ENCODE measurements around the gene ACOT7.

The ACOT7 gene

DNA sequence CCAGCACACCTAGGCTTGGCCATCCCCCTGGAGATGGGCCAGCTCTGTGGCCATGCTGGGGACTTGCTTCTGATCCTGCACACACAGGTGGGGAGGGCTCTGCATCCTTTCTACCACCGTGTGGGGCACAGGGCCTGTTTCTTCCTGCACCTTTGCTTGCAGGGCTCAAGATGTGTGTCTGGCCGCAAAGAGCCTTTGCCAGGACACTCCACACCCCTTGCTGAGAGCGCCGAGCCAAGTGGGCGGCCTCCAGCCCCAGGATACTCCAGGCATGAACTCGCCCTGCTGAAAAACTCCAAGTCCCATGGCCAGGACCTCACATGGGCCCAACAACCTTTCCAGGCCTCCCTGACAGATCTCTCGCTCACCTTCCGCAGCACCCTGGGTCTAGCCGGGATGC is 121.1 kb downstream of the ACOT7 start:
- DNase-seq: no peak
- Histone ChIP-seq H3K4me3 (ENCODE audit: insufficient read depth, low read depth, low read length, poor library complexity, severe bottlenecking) (no peak overlapping the region), H3K9me3 (ENCODE audit: control insufficient read depth, low read length) (no peaks in the 10 kb centered on the region), H3K36me3 (ENCODE audit: control insufficient read depth, insufficient read depth, low read length) (no peaks in the 10 kb centered on the region), H3K4me1 (ENCODE audit: control insufficient read depth, insufficient read depth, low read length, poor library complexity, severe bottlenecking) (no peaks in the 10 kb centered on the region), H3K27ac (ENCODE audit: insufficient read depth, low read length, poor library complexity, severe bottlenecking) (no peak overlapping the region), H3K27me3 (replicated peaks; ENCODE audit: control insufficient read depth, insufficient read depth, low read length, poor library complexity, severe bottlenecking) (no peaks in the 10 kb centered on the region)

DNA sequence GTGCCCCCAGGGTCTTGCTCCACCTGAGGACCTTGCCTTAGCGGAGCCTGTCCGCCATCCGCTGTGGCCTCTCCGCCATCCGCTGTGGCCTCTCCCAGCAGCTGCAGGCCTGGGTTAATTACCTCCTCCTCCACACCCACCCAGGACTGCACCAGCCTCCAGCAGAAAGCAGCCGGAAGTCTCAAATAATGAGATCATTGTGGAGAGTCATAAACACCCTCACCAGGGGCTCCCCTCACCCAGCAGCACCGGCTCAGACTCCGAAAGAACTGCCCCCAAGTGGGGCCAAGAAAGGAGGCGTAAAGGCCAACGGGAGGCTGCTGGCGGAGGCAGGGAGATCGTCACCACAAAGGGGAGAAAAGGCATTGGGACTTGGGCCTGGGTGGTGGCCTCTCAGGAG is 122.0 kb downstream of the ACOT7 start:
- H3K27ac ChIP-seq (ENCODE audit: insufficient read depth, low read length, poor library complexity, severe bottlenecking): no peak overlapping the region
- no peaks in the 10 kb centered on the region for H3K9me3 ChIP-seq (ENCODE audit: control insufficient read depth, low read length)

DNA sequence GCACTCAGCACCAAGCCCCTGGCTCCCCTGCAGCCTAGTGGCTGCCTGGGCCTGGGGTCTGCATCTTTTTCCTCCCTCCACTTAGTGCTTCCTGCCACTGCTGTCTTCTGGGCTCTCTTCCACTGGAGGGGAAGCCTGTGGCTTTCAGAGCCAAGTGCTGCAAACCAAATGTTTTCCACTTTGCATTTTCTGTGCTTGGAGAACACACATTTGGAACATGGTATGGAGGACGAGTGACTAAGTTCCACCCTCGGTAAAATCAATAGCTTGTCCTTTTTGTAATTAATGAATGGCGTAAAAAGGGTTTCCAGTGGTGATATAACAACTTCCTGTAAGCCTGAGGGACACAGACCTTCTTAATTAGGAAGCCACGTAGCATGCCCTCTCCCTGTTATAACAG is 122.6 kb downstream of the ACOT7 start:
- no peaks in the 10 kb centered on the region for H3K9me3 ChIP-seq (ENCODE audit: control insufficient read depth, low read length)
- no peak overlapping the region for H3K4me3 ChIP-seq (ENCODE audit: insufficient read depth, low read depth, low read length, poor library complexity, severe bottlenecking)
- no peak overlapping the region for H3K27ac ChIP-seq (ENCODE audit: insufficient read depth, low read length, poor library complexity, severe bottlenecking)
- H3K27me3 ChIP-seq (replicated peaks; ENCODE audit: control insufficient read depth, insufficient read depth, low read length, poor library complexity, severe bottlenecking): no peaks in the 10 kb centered on the region
- no peaks in the 10 kb centered on the region for H3K36me3 ChIP-seq (ENCODE audit: control insufficient read depth, insufficient read depth, low read length)
- no peaks in the 10 kb centered on the region for H3K4me1 ChIP-seq (ENCODE audit: control insufficient read depth, insufficient read depth, low read length, poor library complexity, severe bottlenecking)
- DNase-seq: no peak

More for the DNA sequence above, 122.0 kb downstream of the ACOT7 start:
- Histone ChIP-seq H3K4me1 (ENCODE audit: control insufficient read depth, insufficient read depth, low read length, poor library complexity, severe bottlenecking) (no peaks in the 10 kb centered on the region), H3K27me3 (replicated peaks; ENCODE audit: control insufficient read depth, insufficient read depth, low read length, poor library complexity, severe bottlenecking) (no peaks in the 10 kb centered on the region), H3K4me3 (ENCODE audit: insufficient read depth, low read depth, low read length, poor library complexity, severe bottlenecking) (no peak overlapping the region), H3K36me3 (ENCODE audit: control insufficient read depth, insufficient read depth, low read length) (no peaks in the 10 kb centered on the region)
- no peak for DNase-seq

DNA sequence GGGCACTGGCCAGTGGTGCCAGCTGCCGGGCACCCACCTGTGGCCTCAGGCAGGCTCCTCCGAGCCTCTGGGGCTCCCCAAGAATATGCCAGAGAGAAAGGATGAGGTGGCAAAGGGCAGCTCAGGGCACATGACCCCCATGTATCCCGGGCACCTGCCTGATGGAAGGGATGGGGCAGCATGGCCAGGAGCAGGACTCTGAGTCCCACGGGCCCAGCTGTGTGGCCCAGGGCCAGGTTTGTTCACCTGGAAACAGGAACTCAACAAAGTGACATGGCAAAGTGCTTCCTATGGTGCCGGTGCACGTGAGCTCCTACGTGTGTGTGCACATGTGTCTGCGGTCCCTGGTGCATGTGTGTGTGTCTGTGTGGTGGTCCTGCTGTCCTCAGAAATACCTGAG is 123.2 kb downstream of the ACOT7 start:
- H3K36me3 ChIP-seq (ENCODE audit: control insufficient read depth, insufficient read depth, low read length): no peaks in the 10 kb centered on the region
- no peak for DNase-seq
- no peaks in the 10 kb centered on the region for H3K4me1 ChIP-seq (ENCODE audit: control insufficient read depth, insufficient read depth, low read length, poor library complexity, severe bottlenecking)
- H3K27ac ChIP-seq (ENCODE audit: insufficient read depth, low read length, poor library complexity, severe bottlenecking): no peak overlapping the region
- H3K27me3 ChIP-seq (replicated peaks; ENCODE audit: control insufficient read depth, insufficient read depth, low read length, poor library complexity, severe bottlenecking): no peaks in the 10 kb centered on the region
- H3K9me3 ChIP-seq (ENCODE audit: control insufficient read depth, low read length): no peaks in the 10 kb centered on the region
- no peak overlapping the region for H3K4me3 ChIP-seq (ENCODE audit: insufficient read depth, low read depth, low read length, poor library complexity, severe bottlenecking)

DNA sequence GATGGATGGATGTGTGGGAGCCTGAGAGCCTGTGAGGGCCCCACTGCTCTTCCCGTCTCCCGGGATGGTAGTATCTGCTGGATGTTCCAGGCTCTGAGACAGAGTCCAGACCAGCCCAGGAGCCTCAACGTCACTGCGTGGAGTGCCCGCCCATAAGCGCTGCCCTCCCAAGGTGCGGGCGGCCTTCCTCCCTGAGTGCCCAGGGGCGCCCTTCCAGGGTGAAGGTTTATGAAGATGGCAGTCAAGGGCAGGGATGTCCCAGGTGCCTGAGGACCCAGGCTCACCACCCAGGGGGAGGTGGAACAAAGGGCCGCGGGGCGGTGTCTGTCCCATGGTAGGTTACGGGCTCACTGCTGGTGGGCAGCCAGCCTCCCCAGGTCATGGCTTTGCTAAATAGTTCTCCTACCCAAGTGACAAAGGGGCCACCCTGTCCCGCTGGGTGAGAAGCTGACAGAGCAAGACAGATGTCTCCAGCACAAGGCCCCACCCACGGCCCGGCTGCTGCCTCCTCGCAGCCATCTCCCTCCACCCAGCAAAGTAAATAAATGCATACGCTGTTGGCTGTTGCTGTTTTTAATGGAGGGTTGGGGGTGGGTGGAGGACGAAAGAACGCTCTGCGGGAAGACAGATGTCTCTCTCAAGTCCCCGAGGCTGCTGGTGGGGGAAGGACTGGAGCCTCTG is 123.7 kb downstream of the ACOT7 start:
- Histone ChIP-seq H3K9me3 (ENCODE audit: control insufficient read depth, low read length) (no peaks in the 10 kb centered on the region), H3K4me1 (ENCODE audit: control insufficient read depth, insufficient read depth, low read length, poor library complexity, severe bottlenecking) (no peaks in the 10 kb centered on the region), H3K27me3 (replicated peaks; ENCODE audit: control insufficient read depth, insufficient read depth, low read length, poor library complexity, severe bottlenecking) (no peaks in the 10 kb centered on the region), H3K27ac (ENCODE audit: insufficient read depth, low read length, poor library complexity, severe bottlenecking) (no peak overlapping the region), H3K36me3 (ENCODE audit: control insufficient read depth, insufficient read depth, low read length) (no peaks in the 10 kb centered on the region), H3K4me3 (ENCODE audit: insufficient read depth, low read depth, low read length, poor library complexity, severe bottlenecking) (no peak overlapping the region)
- no peak for DNase-seq

DNA sequence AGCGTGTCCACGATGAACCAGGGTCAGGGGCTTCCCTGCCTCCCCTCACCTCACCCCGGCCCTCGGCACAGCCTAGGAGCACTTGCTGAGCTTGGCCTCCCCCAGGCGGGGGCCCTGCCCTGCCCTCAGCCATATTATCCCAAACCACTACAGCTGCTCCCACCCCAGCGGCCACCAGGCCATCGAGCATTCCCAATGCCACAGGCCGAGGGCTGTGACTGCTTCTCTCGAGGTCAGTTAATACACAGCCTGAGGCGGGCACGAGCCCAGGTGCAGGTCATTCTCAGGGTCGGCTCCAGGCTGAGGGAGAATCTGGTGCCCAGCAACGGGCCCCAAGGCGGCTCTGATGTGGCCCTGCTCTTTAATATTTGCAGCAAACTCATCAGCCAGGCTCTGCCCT is 124.3 kb downstream of the ACOT7 start:
- Histone ChIP-seq H3K9me3 (ENCODE audit: control insufficient read depth, low read length) (no peaks in the 10 kb centered on the region), H3K27ac (ENCODE audit: insufficient read depth, low read length, poor library complexity, severe bottlenecking) (no peak overlapping the region), H3K36me3 (ENCODE audit: control insufficient read depth, insufficient read depth, low read length) (no peaks in the 10 kb centered on the region), H3K4me1 (ENCODE audit: control insufficient read depth, insufficient read depth, low read length, poor library complexity, severe bottlenecking) (no peaks in the 10 kb centered on the region), H3K27me3 (replicated peaks; ENCODE audit: control insufficient read depth, insufficient read depth, low read length, poor library complexity, severe bottlenecking) (no peaks in the 10 kb centered on the region), H3K4me3 (ENCODE audit: insufficient read depth, low read depth, low read length, poor library complexity, severe bottlenecking) (no peak overlapping the region)
- DNase-seq: no peak

DNA sequence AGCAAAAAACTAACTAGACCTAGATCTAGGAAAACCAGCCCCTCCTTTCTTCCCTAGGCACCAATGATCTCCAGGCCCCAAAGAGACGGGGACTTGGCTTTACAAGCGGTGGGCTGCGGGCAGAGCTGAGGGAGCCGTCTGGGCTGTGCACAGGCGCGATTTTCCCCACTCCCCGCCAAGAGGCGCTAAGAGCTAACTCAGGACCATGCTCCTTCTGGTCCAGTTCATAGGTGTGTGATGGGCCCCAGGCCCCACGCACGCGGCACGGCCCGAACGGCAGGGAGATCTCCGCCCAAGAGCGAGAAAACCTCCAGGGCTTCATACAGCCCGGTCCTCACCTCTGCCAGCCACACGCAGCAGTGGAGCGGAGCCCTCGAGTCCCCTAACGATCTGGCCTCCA is 125.2 kb downstream of the ACOT7 start:
- H3K27me3 ChIP-seq (replicated peaks; ENCODE audit: control insufficient read depth, insufficient read depth, low read length, poor library complexity, severe bottlenecking): no peaks in the 10 kb centered on the region
- no peaks in the 10 kb centered on the region for H3K4me1 ChIP-seq (ENCODE audit: control insufficient read depth, insufficient read depth, low read length, poor library complexity, severe bottlenecking)
- H3K36me3 ChIP-seq (ENCODE audit: control insufficient read depth, insufficient read depth, low read length): no peaks in the 10 kb centered on the region
- DNase-seq: no peak
- H3K9me3 ChIP-seq (ENCODE audit: control insufficient read depth, low read length): no peaks in the 10 kb centered on the region
- no peak overlapping the region for H3K27ac ChIP-seq (ENCODE audit: insufficient read depth, low read length, poor library complexity, severe bottlenecking)
- no peak overlapping the region for H3K4me3 ChIP-seq (ENCODE audit: insufficient read depth, low read depth, low read length, poor library complexity, severe bottlenecking)

DNA sequence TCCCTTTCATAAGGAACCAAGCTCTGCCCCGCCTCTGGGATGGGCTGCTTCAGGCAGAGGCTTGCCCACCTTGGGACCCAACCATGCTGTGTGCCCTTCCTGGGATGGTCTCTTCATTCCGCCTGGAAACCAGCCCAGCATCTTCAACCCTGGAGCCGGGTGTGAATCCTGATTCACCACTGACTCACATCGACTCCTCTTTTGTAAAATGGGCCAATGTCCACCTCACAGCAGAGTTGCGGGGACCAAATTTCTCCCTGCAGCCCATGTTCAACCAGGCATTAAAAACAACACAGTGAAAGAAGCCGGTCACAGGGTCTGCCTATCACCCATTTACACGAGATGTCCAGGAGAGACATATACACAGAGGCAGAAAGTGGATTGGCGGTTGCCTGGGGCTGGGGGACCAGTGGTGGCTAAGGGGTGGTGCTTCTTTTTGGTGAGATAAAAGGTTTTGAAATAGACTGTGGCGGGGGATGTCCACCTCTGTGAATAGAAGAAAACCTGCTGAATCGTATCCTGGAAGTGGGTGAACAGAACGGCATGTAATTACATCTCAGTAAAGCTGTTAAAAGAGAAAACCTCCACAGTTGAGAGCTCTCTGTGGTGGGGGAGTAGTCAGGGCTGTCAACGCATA is 125.8 kb downstream of the ACOT7 start:
- H3K4me3 ChIP-seq (ENCODE audit: insufficient read depth, low read depth, low read length, poor library complexity, severe bottlenecking): no peak overlapping the region
- H3K9me3 ChIP-seq (ENCODE audit: control insufficient read depth, low read length): no peaks in the 10 kb centered on the region
- no peak overlapping the region for H3K27ac ChIP-seq (ENCODE audit: insufficient read depth, low read length, poor library complexity, severe bottlenecking)
- no peak for DNase-seq
- no peaks in the 10 kb centered on the region for H3K4me1 ChIP-seq (ENCODE audit: control insufficient read depth, insufficient read depth, low read length, poor library complexity, severe bottlenecking)
- no peaks in the 10 kb centered on the region for H3K36me3 ChIP-seq (ENCODE audit: control insufficient read depth, insufficient read depth, low read length)
- H3K27me3 ChIP-seq (replicated peaks; ENCODE audit: control insufficient read depth, insufficient read depth, low read length, poor library complexity, severe bottlenecking): no peaks in the 10 kb centered on the region

DNA sequence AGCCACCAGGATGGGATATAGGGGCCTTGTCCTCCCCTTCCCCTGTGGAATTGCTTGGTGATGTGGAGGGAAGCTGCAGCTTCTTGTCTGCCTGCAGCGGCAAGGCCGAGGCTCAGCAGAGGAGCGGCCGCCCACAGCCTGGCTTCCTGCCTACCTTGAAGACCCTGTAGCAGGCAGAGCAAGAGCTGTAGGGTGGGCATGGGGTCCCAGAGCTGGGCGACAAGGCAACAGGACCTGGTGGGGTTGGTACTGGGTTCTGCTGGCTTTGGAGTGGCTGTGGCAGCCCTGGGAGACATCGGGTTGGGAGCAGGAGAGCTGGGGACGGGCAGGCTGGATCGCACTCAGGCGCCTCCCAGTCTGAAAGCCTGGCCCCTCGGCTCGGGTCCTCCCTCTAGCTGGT is 126.9 kb downstream of the ACOT7 start:
- Histone ChIP-seq H3K36me3 (ENCODE audit: control insufficient read depth, insufficient read depth, low read length) (no peaks in the 10 kb centered on the region), H3K4me3 (ENCODE audit: insufficient read depth, low read depth, low read length, poor library complexity, severe bottlenecking) (no peak overlapping the region), H3K9me3 (ENCODE audit: control insufficient read depth, low read length) (no peaks in the 10 kb centered on the region), H3K4me1 (ENCODE audit: control insufficient read depth, insufficient read depth, low read length, poor library complexity, severe bottlenecking) (peaks cover under 1% of the 10 kb centered on the region), H3K27ac (ENCODE audit: insufficient read depth, low read length, poor library complexity, severe bottlenecking) (no peak overlapping the region), H3K27me3 (replicated peaks; ENCODE audit: control insufficient read depth, insufficient read depth, low read length, poor library complexity, severe bottlenecking) (no peaks in the 10 kb centered on the region)
- DNase-seq: no peak

DNA sequence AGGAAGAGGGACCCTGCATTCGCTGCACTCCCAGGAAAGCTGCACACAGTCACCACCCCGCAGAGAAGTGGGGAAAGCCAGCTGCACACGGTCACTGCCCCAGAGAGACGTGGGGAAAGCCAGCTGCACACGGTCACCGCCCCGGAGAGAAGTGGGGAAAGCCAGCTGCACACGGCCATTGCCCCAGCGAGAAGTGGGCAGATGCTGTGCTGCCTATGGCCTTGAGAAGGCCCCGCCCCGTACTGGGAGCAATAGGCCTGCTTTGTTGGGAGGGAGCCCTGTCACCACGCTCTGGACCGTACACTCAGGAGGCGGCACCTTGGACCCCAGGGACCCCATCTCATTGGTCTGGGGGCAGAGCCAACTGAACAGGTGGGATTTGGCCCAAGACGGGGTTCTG is 128.4 kb downstream of the ACOT7 start:
- H3K27ac ChIP-seq (ENCODE audit: insufficient read depth, low read length, poor library complexity, severe bottlenecking): no peak overlapping the region
- no peaks in the 10 kb centered on the region for H3K27me3 ChIP-seq (replicated peaks; ENCODE audit: control insufficient read depth, insufficient read depth, low read length, poor library complexity, severe bottlenecking)
- no peaks in the 10 kb centered on the region for H3K36me3 ChIP-seq (ENCODE audit: control insufficient read depth, insufficient read depth, low read length)
- H3K4me3 ChIP-seq (ENCODE audit: insufficient read depth, low read depth, low read length, poor library complexity, severe bottlenecking): no peak overlapping the region
- H3K9me3 ChIP-seq (ENCODE audit: control insufficient read depth, low read length): no peaks in the 10 kb centered on the region
- no peak for DNase-seq
- peaks cover 6% of the 10 kb centered on the region for H3K4me1 ChIP-seq (ENCODE audit: control insufficient read depth, insufficient read depth, low read length, poor library complexity, severe bottlenecking)
